ENCODE data around the gene TALDO1.
A peak's percentile ranks its signal among the peaks of the same experiment; 100 is the strongest.

Gene TALDO1

DNA sequence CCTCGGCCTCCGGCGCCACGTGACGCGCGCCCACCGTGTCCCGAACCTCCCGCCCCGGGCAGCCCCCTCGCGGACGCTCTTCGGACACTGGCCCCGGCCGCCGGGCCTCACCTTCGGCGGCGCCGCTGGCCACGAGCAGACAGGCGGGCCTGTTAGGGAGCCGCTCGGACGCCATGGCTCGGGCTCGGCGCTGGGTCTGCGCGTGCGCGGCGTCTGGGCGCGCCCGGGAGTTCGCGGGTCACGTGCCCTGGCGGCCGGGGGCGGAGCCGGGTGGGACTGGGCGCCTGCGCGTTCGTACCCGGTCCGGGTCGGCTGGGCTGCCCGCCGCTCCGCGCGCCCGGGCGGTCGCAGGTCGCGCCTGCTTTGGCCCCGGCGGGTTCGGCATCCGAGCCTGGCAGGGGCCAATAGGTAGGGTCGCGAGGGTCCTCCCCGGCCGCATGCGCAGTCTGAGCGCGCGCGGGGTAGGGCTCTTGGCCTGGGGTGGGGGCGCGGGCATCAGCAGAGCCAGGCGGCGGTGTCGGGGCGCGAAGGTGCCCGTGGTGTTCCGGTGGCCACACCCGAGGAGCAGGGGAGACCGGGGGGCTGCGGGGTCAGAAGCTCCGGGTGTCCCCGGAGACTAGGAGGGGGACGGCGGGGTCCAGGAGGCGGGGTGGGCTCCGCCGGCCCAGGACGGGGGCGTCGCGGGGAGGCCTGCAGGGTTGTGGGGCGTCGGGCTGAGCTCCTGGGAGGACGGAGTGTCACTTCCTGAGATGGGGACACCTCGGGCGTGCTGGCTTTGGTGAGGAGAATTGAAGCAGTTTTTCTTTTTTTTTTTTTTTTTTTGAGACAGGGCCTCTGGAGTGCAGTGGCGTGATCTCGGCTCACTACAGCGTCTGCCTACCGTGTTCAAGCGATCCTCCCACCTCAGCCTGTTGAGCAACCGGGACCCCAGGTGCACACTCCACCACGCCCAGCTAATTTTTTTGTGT lies 30.3 kb downstream of the TALDO1 start, which contains the start of gene GATD1:
GATD1 (minus strand) TSS at position 200 of the 968 bp plus-strand sequence; CDS start at position 175, 25 bp downstream.
- TF ChIP-seq, protein P1, sequence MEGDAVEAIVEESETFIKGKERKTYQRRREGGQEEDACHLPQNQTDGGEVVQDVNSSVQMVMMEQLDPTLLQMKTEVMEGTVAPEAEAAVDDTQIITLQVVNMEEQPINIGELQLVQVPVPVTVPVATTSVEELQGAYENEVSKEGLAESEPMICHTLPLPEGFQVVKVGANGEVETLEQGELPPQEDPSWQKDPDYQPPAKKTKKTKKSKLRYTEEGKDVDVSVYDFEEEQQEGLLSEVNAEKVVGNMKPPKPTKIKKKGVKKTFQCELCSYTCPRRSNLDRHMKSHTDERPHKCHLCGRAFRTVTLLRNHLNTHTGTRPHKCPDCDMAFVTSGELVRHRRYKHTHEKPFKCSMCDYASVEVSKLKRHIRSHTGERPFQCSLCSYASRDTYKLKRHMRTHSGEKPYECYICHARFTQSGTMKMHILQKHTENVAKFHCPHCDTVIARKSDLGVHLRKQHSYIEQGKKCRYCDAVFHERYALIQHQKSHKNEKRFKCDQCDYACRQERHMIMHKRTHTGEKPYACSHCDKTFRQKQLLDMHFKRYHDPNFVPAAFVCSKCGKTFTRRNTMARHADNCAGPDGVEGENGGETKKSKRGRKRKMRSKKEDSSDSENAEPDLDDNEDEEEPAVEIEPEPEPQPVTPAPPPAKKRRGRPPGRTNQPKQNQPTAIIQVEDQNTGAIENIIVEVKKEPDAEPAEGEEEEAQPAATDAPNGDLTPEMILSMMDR (conservative IDR thresholded peaks at IDR 0.05; ENCODE audit: low read depth, low read length): no peak
- DNase-seq (ENCODE audit: low read depth): peak; percentile 87
- peak within 1 kb of the TSS; percentile 88 for H3K4me3 ChIP-seq (ENCODE audit: low read depth, low read length)

DNA sequence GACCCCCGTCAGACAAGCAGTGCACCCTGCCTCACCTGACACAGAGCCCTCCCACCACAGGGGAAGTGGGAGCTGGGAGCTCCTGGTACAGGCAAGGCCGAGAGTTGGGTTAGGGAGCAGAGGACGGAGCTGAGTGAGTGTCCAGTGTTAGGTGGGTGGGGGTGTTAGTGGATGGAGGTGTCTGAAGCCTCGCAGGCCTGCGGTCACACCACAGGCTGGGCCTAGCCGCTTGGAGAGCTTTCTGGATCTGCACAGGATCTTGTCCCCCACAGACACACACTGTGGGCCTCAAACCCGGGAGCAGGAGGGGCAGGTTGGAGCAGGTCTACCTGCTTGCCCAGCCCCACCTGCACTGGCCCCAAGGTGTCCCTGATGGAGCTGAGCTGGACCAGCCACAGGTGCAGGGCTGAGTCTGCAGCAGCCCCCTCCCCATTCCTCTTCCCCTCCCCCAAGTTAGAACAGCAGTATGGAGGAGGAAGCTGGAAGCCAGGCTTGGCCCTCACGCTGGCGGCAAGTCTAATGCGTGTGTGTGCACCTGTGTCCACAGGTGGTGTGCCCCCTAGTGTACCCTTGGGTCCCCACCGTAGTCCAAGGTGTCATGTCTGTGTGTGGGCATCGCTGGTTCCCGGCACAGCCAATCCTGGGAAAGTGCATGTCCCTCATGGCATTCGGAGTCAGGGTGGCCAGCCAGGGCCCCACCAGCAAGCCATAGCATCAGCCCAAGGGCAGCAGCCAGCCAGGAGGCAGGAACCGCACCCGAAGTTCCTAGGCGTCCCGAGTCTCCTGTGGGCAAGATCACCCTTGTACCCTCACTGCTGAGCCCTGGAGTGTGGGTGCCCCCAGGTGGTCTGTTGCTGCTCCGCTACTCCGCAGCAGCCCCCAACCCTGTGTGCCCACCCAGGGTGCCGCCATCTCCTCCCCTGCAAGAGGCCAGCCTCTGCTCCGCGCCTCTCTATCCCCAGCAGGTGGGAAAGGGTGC lies 32.0 kb downstream of the TALDO1 start:
- TF ChIP-seq, protein P1 (conservative IDR thresholded peaks at IDR 0.05; ENCODE audit: low read depth, low read length): no peak
- H3K4me3 ChIP-seq (ENCODE audit: low read depth, low read length): no peak overlapping the region
- DNase-seq (ENCODE audit: low read depth): no peak

DNA sequence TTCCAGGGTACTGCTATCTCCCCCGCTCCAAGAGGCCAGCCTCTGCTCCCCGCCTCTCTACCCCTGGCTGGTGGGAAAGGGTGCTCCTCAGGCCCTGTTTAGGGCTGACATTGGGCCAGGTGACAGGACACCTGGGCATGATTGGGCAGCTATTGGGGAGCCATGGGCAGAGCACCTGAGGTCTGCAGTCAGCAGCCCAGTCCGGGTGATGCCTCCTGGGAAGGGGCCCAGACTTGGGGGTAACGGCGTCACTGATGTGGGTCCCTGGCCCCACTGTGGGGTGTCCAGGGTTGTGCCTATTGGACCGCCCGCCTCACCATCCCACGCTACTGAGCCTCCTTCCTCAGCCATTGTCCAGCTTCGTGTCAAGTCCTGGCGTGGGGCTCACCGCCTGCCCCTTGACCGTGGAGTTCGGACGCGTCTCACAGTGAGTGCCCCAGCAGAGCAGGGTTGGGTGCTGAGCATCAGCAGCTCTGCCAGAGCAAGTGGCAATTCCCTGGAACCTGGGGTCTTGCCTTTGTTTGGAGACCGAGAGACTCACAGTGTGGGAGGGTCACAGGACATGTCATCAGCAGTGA lies 32.8 kb downstream of the TALDO1 start:
- H3K4me3 ChIP-seq (ENCODE audit: low read depth, low read length): no peak overlapping the region
- no peak for DNase-seq (ENCODE audit: low read depth)
- TF ChIP-seq, protein P1 (conservative IDR thresholded peaks at IDR 0.05; ENCODE audit: low read depth, low read length): no peak

DNA sequence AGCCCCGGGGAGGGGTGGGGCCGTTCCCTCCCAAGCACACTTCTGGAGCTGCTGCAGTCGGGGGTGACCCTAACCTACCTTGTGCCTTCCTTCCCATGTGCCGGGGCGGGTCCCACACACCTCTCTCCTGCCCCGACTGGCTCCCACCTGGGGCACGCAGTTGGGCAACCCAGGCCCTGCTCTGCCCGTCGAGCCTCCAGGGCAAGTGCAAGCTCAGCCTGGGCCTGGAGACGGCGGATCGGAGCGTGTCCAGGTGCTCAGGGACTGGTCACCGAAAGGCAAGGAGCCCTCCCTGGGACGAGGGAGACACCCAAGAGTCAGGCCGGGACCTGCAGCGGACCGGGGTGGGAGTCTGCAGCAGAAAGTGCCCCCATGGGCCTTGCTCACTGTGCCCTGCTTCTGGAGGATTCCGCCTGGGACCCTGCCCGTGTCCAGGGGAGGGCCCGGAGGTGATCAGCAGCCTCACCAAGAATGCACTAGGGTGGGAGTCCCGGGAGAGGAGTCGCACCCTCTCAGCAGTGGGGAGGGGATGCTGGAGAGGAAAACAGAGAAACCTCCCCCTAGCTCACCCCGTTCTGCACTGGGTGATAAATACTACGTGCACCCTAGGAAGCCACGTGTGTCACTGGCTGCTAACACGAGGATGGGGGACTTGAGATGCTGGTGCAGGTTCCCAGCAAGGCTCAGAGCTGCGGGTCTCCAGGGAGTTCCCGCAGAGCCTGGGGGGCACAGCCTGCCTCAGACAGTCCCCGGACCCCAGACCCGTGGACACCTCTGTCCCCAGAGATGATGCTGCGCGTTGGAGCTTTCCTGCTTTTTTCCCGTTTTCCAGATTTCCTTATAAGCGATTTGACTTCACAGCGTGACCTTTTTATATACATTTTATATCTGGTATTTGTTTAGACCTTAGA lies 35.3 kb downstream of the TALDO1 start:
- DNase-seq (ENCODE audit: low read depth): no peak
- no peak overlapping the region for H3K4me3 ChIP-seq (ENCODE audit: low read depth, low read length)
- TF ChIP-seq, protein P1 (conservative IDR thresholded peaks at IDR 0.05; ENCODE audit: low read depth, low read length): no peak

DNA sequence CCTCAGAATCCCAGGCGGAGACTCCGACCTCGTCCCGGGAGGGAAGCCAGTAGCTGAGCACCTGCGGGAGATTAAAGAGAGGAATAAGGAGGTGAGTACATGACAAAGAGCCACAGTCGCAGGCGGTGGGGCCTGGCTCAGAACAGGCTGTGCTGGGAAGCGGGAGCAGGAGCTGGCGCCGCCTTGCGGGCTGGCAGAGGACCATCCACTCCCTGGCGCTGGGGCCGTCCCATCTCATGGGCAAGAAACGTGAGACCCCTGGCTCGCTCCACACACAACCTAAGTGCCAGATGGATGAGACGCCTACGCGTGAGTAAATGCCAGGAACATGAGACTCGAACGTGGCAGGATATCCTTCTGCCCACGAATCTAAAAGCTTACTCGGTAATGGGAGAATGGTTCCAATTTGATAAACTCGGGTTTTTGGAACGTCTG lies 36.3 kb downstream of the TALDO1 start:
- no peak overlapping the region for H3K4me3 ChIP-seq (ENCODE audit: low read depth, low read length)
- TF ChIP-seq, protein P1 (conservative IDR thresholded peaks at IDR 0.05; ENCODE audit: low read depth, low read length): peak; percentile 88
- DNase-seq (ENCODE audit: low read depth): peak; percentile 81
